ENCODE results near the gene SBF2. TPM values are rescaled to one million over a fixed set of nuclear protein-coding genes. Genes with fewer than 3 reads are reported as not detected.
A peak's percentile ranks its signal among the peaks of the same experiment; 100 is the strongest.

SBF2 gene
- total and polyA plus RNA-seq, 2 of the 13 experiments (the other 11 are each of a cell fraction or from before 2014, with no cell fraction given), result 24.0 to 45.8 TPM

DNA sequence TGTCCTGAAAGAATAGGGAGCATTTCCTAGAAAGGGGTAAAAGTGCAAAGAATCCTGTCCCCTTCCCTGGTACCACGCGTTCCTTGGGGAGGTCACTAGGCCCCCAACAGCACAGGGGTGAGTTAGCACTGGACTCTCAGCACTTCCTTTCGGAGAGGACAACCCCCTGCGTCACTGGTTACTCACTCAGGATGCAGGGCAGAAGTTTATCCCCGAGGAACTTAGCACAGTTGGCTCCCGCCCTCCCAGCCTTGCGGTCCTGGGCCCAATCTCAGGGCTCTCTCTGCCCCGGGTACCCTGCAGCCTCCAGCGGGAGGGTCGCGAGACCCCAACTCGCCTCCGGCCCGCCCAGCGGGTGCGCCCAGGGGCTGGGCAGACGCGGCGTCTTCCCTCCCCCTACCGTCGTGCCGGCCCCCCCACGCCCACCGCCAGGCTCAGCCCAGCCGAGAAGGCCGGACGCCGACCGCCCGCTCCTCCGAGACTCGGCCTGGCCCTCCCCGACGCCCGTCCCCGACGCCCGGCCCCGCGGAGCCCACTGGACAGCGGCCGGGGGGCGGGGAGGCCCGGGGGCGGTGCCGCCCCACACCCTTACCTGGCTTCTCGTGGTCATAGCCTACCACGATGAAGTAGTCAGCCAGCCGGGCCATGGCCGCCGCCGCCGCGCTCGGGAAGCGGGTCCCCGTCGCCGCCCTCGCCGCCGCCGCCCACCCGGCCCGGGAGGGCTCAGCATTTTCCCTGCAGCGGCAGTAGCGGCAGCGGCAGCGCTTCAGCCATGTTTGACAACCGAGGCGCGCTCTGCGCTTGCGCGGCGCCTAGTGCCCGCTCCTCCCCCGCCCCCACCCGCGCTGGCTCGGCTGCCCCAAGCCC is at the start of gene SBF2 (continued):
- TF ChIP-seq, protein P1, sequence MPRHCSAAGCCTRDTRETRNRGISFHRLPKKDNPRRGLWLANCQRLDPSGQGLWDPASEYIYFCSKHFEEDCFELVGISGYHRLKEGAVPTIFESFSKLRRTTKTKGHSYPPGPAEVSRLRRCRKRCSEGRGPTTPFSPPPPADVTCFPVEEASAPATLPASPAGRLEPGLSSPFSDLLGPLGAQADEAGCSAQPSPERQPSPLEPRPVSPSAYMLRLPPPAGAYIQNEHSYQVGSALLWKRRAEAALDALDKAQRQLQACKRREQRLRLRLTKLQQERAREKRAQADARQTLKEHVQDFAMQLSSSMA (CRISPR knock-in tag; IDR thresholded peaks at IDR 0.05), result no peak
- TF ChIP-seq, protein P2, sequence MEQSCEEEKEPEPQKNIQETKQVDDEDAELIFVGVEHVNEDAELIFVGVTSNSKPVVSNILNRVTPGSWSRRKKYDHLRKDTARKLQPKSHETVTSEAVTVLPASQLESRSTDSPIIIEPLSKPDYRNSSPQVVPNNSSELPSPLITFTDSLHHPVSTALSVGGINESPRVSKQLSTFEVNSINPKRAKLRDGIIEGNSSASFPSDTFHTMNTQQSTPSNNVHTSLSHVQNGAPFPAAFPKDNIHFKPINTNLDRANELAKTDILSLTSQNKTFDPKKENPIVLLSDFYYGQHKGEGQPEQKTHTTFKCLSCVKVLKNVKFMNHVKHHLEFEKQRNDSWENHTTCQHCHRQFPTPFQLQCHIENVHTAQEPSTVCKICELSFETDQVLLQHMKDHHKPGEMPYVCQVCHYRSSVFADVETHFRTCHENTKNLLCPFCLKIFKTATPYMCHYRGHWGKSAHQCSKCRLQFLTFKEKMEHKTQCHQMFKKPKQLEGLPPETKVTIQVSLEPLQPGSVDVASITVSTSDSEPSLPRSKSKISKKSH (CRISPR knock-in tag; IDR thresholded peaks at IDR 0.05; ENCODE audit: borderline replicate concordance), result no peak; the same call in 1 of the 2 replicates
- TF ChIP-seq, protein P3, sequence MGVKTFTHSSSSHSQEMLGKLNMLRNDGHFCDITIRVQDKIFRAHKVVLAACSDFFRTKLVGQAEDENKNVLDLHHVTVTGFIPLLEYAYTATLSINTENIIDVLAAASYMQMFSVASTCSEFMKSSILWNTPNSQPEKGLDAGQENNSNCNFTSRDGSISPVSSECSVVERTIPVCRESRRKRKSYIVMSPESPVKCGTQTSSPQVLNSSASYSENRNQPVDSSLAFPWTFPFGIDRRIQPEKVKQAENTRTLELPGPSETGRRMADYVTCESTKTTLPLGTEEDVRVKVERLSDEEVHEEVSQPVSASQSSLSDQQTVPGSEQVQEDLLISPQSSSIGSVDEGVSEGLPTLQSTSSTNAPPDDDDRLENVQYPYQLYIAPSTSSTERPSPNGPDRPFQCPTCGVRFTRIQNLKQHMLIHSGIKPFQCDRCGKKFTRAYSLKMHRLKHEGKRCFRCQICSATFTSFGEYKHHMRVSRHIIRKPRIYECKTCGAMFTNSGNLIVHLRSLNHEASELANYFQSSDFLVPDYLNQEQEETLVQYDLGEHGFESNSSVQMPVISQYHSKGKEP (CRISPR knock-in tag; IDR thresholded peaks at IDR 0.05), result no peak
- peak; percentile 87 for TF ChIP-seq ZNF563 (CRISPR knock-in tag; IDR thresholded peaks at IDR 0.05)
- TF ChIP-seq SIX4 (CRISPR knock-in tag; IDR thresholded peaks at IDR 0.05), result no peak
- TF ChIP-seq ZNF441 (CRISPR knock-in tag; IDR thresholded peaks at IDR 0.05; ENCODE audit: borderline replicate concordance), result no peak; the same call in 1 of the 2 replicates
- no peak for TF ChIP-seq ZKSCAN1 (IDR thresholded peaks at IDR 0.05; ENCODE audit: low read length)
- TF ChIP-seq ZNF20 (CRISPR knock-in tag; IDR thresholded peaks at IDR 0.05), result no peak
- TF ChIP-seq ZNF788 (CRISPR knock-in tag; IDR thresholded peaks at IDR 0.05; ENCODE audit: borderline replicate concordance), result peak; percentile 33; the same call in 1 of the 2 replicates
- no peak for TF ChIP-seq KDM1A (CRISPR knock-in tag; IDR thresholded peaks at IDR 0.05)
- TF ChIP-seq ZNF253 (CRISPR knock-in tag; IDR thresholded peaks at IDR 0.05; ENCODE audit: borderline replicate concordance), result no peak
- TF ChIP-seq KMT2B (CRISPR knock-in tag; IDR thresholded peaks at IDR 0.05), result peak; percentile 37; the same call in 1 of the 2 replicates
- TF ChIP-seq, protein P4, sequence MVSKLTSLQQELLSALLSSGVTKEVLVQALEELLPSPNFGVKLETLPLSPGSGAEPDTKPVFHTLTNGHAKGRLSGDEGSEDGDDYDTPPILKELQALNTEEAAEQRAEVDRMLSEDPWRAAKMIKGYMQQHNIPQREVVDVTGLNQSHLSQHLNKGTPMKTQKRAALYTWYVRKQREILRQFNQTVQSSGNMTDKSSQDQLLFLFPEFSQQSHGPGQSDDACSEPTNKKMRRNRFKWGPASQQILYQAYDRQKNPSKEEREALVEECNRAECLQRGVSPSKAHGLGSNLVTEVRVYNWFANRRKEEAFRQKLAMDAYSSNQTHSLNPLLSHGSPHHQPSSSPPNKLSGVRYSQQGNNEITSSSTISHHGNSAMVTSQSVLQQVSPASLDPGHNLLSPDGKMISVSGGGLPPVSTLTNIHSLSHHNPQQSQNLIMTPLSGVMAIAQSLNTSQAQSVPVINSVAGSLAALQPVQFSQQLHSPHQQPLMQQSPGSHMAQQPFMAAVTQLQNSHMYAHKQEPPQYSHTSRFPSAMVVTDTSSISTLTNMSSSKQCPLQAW (CRISPR knock-in tag; IDR thresholded peaks at IDR 0.05), result no peak
- TF ChIP-seq ARNT2 (CRISPR knock-in tag; IDR thresholded peaks at IDR 0.05; ENCODE audit: low read depth), result no peak; the same call in 1 of the 2 replicates
- no peak for TF ChIP-seq KLF9 (CRISPR knock-in tag; IDR thresholded peaks at IDR 0.05; ENCODE audit: low read depth)
- no peak for TF ChIP-seq ZNF577 (CRISPR knock-in tag; IDR thresholded peaks at IDR 0.05; ENCODE audit: borderline replicate concordance, low read depth)
- no peak for TF ChIP-seq CCDC6 (CRISPR knock-in tag; IDR thresholded peaks at IDR 0.05)
- no peak for TF ChIP-seq ZNF7 (CRISPR knock-in tag; IDR thresholded peaks at IDR 0.05)
- TF ChIP-seq, protein P5, sequence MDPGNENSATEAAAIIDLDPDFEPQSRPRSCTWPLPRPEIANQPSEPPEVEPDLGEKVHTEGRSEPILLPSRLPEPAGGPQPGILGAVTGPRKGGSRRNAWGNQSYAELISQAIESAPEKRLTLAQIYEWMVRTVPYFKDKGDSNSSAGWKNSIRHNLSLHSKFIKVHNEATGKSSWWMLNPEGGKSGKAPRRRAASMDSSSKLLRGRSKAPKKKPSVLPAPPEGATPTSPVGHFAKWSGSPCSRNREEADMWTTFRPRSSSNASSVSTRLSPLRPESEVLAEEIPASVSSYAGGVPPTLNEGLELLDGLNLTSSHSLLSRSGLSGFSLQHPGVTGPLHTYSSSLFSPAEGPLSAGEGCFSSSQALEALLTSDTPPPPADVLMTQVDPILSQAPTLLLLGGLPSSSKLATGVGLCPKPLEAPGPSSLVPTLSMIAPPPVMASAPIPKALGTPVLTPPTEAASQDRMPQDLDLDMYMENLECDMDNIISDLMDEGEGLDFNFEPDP (CRISPR knock-in tag; conservative IDR thresholded peaks at IDR 0.05), result no peak
- TF ChIP-seq MIER3 (CRISPR knock-in tag; IDR thresholded peaks at IDR 0.05; ENCODE audit: borderline replicate concordance), result no peak
- no peak for TF ChIP-seq ZNF282 (IDR thresholded peaks at IDR 0.05; ENCODE audit: partially characterized antibody)
- TF ChIP-seq SAP130 (CRISPR knock-in tag; IDR thresholded peaks at IDR 0.05; ENCODE audit: low read depth), result peak; percentile 83
